Fibroblast of the aortic adventitia (primary cell): ENCODE measurements around the gene GNAO1. TPM values are rescaled to one million over a fixed set of nuclear protein-coding genes. Genes with fewer than 3 reads are reported as not detected.

ENCODE experiments used
- DNase-seq: peaks from one replicate; pipeline ENCODE4 v3.0.0-alpha.2; 2010; ENCODE audit warnings: low read depth
- H3K4me3 ChIP-seq: 2 replicates; pipeline ENCODE4 v1.5.1; 2011; ENCODE audit warnings: low read depth, mild to moderate bottlenecking, control low read depth, low read length, moderate library complexity
- CTCF ChIP-seq: IDR thresholded peaks from 2 replicates; pipeline ENCODE4 v1.5.1; 2011; ENCODE audit warnings: mild to moderate bottlenecking, low read length, control low read depth, inconsistent platforms; ENCODE audit not compliant: insufficient read depth
- total RNA-seq: library from RNA; depleted of rRNA; stranded (reverse); fragments of >200 nt; gene quantifications from 2 replicates; pipeline ENCODE4 v1.2.3, GENCODE V29; 2012; ENCODE audit warnings: low replicate concordance

The GNAO1 gene
- total RNA-seq, 1 donor = 0.09 TPM

GRCh38 chr16:56331915-56332314, 140.6 kb downstream of the GNAO1 start:
- DNase-seq = no peak
- TF ChIP-seq CTCF = no peak
- no peak overlapping the region for H3K4me3 ChIP-seq

- peak; percentile 40 for TF ChIP-seq CTCF
Observed at GRCh38 chr16:56332464-56333079, 141.3 kb downstream of the GNAO1 start.

DNA sequence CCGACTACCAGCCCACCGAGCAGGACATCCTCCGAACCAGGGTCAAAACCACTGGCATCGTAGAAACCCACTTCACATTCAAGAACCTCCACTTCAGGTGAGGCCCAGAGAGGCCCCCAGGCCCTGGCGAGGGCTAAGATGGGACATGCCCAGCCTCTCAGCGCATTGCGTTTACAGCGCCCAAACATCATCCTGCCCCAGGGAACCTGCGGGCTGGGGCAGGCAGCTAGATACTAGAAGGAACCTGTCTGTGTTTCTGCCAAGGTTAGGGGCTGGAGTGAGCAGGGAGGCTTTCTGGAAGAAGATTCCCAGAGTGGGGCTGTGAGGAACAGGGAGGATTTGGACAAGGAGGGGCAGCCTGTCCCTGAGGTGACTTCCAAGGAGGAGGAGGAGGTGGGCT, 143.5 kb downstream of the GNAO1 start:
- no peak for TF ChIP-seq CTCF
- no peak overlapping the region for H3K4me3 ChIP-seq
- DNase-seq = no peak

More at GRCh38 chr16:56332464-56333079, 141.3 kb downstream of the GNAO1 start:
- DNase-seq = peak; percentile 64
- no peak overlapping the region for H3K4me3 ChIP-seq

- no peak for DNase-seq
- no peak overlapping the region for H3K4me3 ChIP-seq
- TF ChIP-seq CTCF = no peak
Observed at GRCh38 chr16:56336071-56336688, 144.9 kb downstream of the GNAO1 start.

DNA sequence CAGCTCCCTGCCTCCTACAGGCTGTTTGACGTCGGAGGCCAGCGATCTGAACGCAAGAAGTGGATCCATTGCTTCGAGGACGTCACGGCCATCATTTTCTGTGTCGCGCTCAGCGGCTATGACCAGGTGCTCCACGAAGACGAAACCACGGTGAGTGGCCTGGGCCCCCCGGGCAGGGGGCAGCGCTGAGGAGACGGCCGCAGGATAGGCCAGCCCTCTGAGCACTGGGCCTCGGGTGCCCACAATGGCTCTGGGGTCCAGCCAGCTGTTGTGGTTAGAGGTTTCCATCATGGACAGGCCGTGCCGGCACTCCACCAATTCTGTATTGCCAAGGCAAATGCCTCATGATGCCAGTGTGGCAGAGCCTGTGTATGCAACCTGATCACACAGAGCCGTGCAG, 145.4 kb downstream of the GNAO1 start:
- TF ChIP-seq CTCF = no peak
- DNase-seq = no peak
- H3K4me3 ChIP-seq = no peak overlapping the region

- no peak for TF ChIP-seq CTCF
- DNase-seq = no peak
- no peak overlapping the region for H3K4me3 ChIP-seq
Observed at GRCh38 chr16:56337131-56337857, 146.0 kb downstream of the GNAO1 start.
